K562 (cell line): Measurements from ENCODE around the gene RNASE13. TPM values are rescaled to one million over a fixed set of nuclear protein-coding genes. Genes with fewer than 3 reads are reported as not detected.

Experiments used
- ATAC-seq: fragments of 200-7000 bp; cut with Tn5 transposase; 3 replicates; pipeline ENCODE4 v1.9.1; 2020; ENCODE audit warnings: moderate library complexity
- BruUV-seq: library from RNA; stranded (reverse); fragments of 400-500 nt; replicated peaks from 2 replicates; lab custom pipeline; 2021; lab: Mats Ljungman, UMichigan
- CTCF ChIA-PET: fragments of 300-600 bp; formaldehyde crosslinking; extraction: SDS; loops from one replicate; lab custom pipeline; 2021; ENCODE audit warnings: low intra/inter-chr PET ratio; lab: Yijun Ruan, JAX
- POLR2A ChIA-PET: fragments of 300-600, 350-650 bp; sonication (Branson Sonifier 250); formaldehyde crosslinking; extraction: SDS; loops from one replicate; lab custom pipeline; 2021; ENCODE audit warnings: antibody characterized with exemption, inconsistent platforms; lab: Yijun Ruan, JAX
- DNase-seq, 4 experiments: peaks; one replicate each; pipeline versions ENCODE4 v3.0.0 to v3.0.0-alpha.2; 2011 to 2018; ENCODE audit warnings: low spot score in 3 of 4, mixed read lengths in 3 of 4; ENCODE audit errors: extremely low read depth in 1 of 4
- FAIRE-seq: peaks from 2 replicates; lab custom pipeline; 2011; peaks lifted over from hg19 to GRCh38; lab: Jason Lieb, UNC
- H2AFZ ChIP-seq: 2 replicates; pipeline ENCODE4 v1.6.0; 2011; ENCODE audit warnings: low read depth, low read length, control low read depth, inconsistent platforms
- H3K27ac ChIP-seq: fragments of 200-600 bp; 3 replicates; pipeline ENCODE4 v1.8.0; 2011; ENCODE audit warnings: low read depth, mild to moderate bottlenecking, control low read depth, inconsistent platforms, low read length, moderate library complexity, mixed read lengths; ENCODE audit errors: extremely low read depth
- H3K27me3 ChIP-seq, 2 experiments: fragments of 300-600 bp in 1 of 2; 2 replicates in 1 of 2; 3 replicates in 1 of 2; pipeline versions ENCODE4 v1.6.0 to v1.8.0; 2011; ENCODE audit warnings: inconsistent platforms in 2 of 2, low read length in 2 of 2, mild to moderate bottlenecking in 1 of 2, mixed read lengths in 1 of 2, moderate library complexity in 1 of 2; ENCODE audit not compliant: control insufficient read depth in 2 of 2, insufficient read depth in 2 of 2
- H3K36me3 ChIP-seq: fragments of 300-600 bp; 3 replicates; pipeline ENCODE4 v1.8.0; 2011; ENCODE audit warnings: mild to moderate bottlenecking, low read length, inconsistent platforms; ENCODE audit not compliant: control insufficient read depth, insufficient read depth
- H3K4me1 ChIP-seq, 2 experiments: fragments of 200-600 bp in 1 of 2; replicated peaks in 1 of 2; 2 replicates in 1 of 2; 3 replicates in 1 of 2; pipeline versions ENCODE4 v1.5.1 to v1.8.0; 2011; ENCODE audit warnings: inconsistent platforms in 2 of 2, low read length in 2 of 2, mild to moderate bottlenecking in 1 of 2, mixed read lengths in 1 of 2, moderate library complexity in 1 of 2; ENCODE audit not compliant: control insufficient read depth in 2 of 2, insufficient read depth in 2 of 2
- H3K4me2 ChIP-seq: 2 replicates; pipeline ENCODE4 v1.6.1; 2011; ENCODE audit warnings: low read length, control low read depth, inconsistent platforms, mixed read lengths; ENCODE audit not compliant: insufficient read depth
- H3K4me3 ChIP-seq: fragments of 200-600 bp; sonication (generic), shearing (Covaris generic); 2 replicates; pipeline ENCODE4 v1.5.1; 2016; ENCODE audit warnings: control low read depth, inconsistent platforms
- H3K79me2 ChIP-seq: fragments of 200-600 bp; 3 replicates; pipeline ENCODE4 v1.8.0; 2011; ENCODE audit warnings: low read length, inconsistent platforms; ENCODE audit not compliant: control insufficient read depth, insufficient read depth
- H3K9ac ChIP-seq, 2 experiments: 2 replicates each; pipeline versions ENCODE4 v1.6.0 to v1.6.1; 2011; ENCODE audit warnings: low read depth in 2 of 2, low read length in 2 of 2, control low read depth in 1 of 2, inconsistent platforms in 1 of 2, mild to moderate bottlenecking in 1 of 2, mixed read lengths in 1 of 2; ENCODE audit not compliant: insufficient read depth in 1 of 2
- H3K9me1 ChIP-seq: one replicate; pipeline ENCODE4 v1.6.0; 2011; ENCODE audit warnings: inconsistent platforms, mild to moderate bottlenecking, low read length, moderate library complexity; ENCODE audit not compliant: control insufficient read depth, insufficient read depth
- H3K9me3 ChIP-seq: replicated peaks from 2 replicates; pipeline ENCODE4 v1.5.1; 2011; ENCODE audit warnings: low read depth, low read length, inconsistent platforms; ENCODE audit not compliant: control insufficient read depth, insufficient read depth
- H4K20me1 ChIP-seq: replicated peaks from 2 replicates; pipeline ENCODE4 v1.6.1; 2011; ENCODE audit warnings: low read length, inconsistent platforms, mixed read lengths; ENCODE audit not compliant: control insufficient read depth, insufficient read depth
- ARID2 ChIP-seq: fragments of 450-650 bp; IDR thresholded peaks from 2 replicates; pipeline ENCODE4 v1.6.1; 2017; ENCODE audit warnings: antibody characterized with exemption, mild to moderate bottlenecking
- ATF1 ChIP-seq, 2 experiments: fragments of 450-650 bp in 1 of 2; IDR thresholded peaks; 2 replicates each; pipeline ENCODE4 v1.6.1; 2016; ENCODE audit warnings: missing compliant biosample characterization in 1 of 2, missing genetic modification characterization in 1 of 2
- CBFA2T3 ChIP-seq: fragments of 450-650 bp; IDR thresholded peaks from 2 replicates; pipeline ENCODE4 v1.6.1; 2017
- CC2D1A ChIP-seq: fragments of 450-650 bp; IDR thresholded peaks from 2 replicates; pipeline ENCODE4 v1.6.1; 2017; ENCODE audit warnings: mild to moderate bottlenecking
- ESRRA ChIP-seq: fragments of 450-650 bp; IDR thresholded peaks from 2 replicates; pipeline ENCODE4 v1.6.1; 2014; ENCODE audit warnings: low read depth, mild to moderate bottlenecking, moderate library complexity, borderline replicate concordance
- HNRNPK ChIP-seq: fragments of 200-400 bp; formaldehyde crosslinking; IDR thresholded peaks from one replicate; pipeline ENCODE4 v1.6.1; 2018; ENCODE audit warnings: mild to moderate bottlenecking, low read depth, low read length; ENCODE audit not compliant: poor library complexity, severe bottlenecking
- JUND ChIP-seq, 2 experiments: IDR thresholded peaks; 2 replicates in 1 of 2; 3 replicates in 1 of 2; pipeline ENCODE4 v1.6.1; 2011; ENCODE audit warnings: borderline replicate concordance in 2 of 2, low read depth in 2 of 2, low read length in 2 of 2, improper control_type of control experiment in 1 of 2, missing biosample characterization in 1 of 2, missing genetic modification characterization in 1 of 2, missing genetic modification reagents in 1 of 2
- RAD21 ChIP-seq, 2 experiments: fragments of 250-450 bp in 1 of 2; fragments of 450-650 bp in 1 of 2; sonication (Bioruptor Pico) in 1 of 2; formaldehyde crosslinking in 1 of 2; IDR thresholded peaks in 1 of 2; conservative IDR thresholded peaks in 1 of 2; 2 replicates each; pipeline versions ENCODE4 v1.4.0 to v1.8.0; 2020 to 2022; ENCODE audit warnings: mild to moderate bottlenecking in 2 of 2, moderate library complexity in 1 of 2
- SMC3 ChIP-seq: conservative IDR thresholded peaks from 2 replicates; pipeline ENCODE4 v1.6.1; 2011; ENCODE audit warnings: low read depth, low read length, improper control_type of control experiment; ENCODE audit not compliant: insufficient read depth
- SOX6 ChIP-seq: fragments of 450-650 bp; IDR thresholded peaks from 2 replicates; pipeline ENCODE4 v1.6.1; 2014; ENCODE audit warnings: mild to moderate bottlenecking
- TEAD1 ChIP-seq, 2 experiments: fragments of 450-650 bp in 1 of 2; sonication (generic) in 1 of 2; formaldehyde crosslinking; IDR thresholded peaks; 2 replicates each; pipeline versions ENCODE4 v1.4.0 to v1.8.0; 2020 to 2022; ENCODE audit warnings: mild to moderate bottlenecking in 2 of 2, missing genetic modification reagents in 1 of 2
- TEAD4 ChIP-seq, 2 experiments: sonication (generic) in 1 of 2; formaldehyde crosslinking in 1 of 2; IDR thresholded peaks; 2 replicates each; pipeline versions ENCODE4 v1.6.1 to v1.8.0; 2012 to 2022; ENCODE audit warnings: borderline replicate concordance in 1 of 2, inconsistent platforms in 1 of 2, low read length in 1 of 2, mild to moderate bottlenecking in 1 of 2, missing genetic modification reagents in 1 of 2
- WGBS: fragments of 100-300 bp; shearing (Covaris generic); methylation state at CpG from one replicate; pipeline ENCODE4 v1.1.6; 2016; ENCODE audit warnings: low coverage, mixed read lengths; ENCODE audit not compliant: insufficient coverage; ENCODE audit errors: missing lambda C conversion rate; 5-methylcytosine and 5-hydroxymethylcytosine counted together
- in situ Hi-C: fragments of 300-500 bp; cut with MboI; formaldehyde crosslinking; loops from 4 replicates; pipeline ENCODE4 v1.15.0; 2018; ENCODE audit warnings: inconsistent platforms, mixed read lengths
- intact Hi-C: fragments of 100-400 bp; cut with micrococcal nuclease; formaldehyde crosslinking; loops from 2 replicates; pipeline ENCODE4 v1.14.2; 2022
- polyA plus RNA-seq, 8 experiments: library from polyadenylated mRNA; depleted of rRNA in 4 of 8; stranded (reverse) in 5 of 8; unstranded in 3 of 8; fragments of >200 nt; fragmentation: Nextera tagmentation in 2 of 8; fragmentation: Illumina TruSeq in 1 of 8; extraction: Ambion mirVana in 2 of 8; extraction: Trizol in 1 of 8; gene quantifications; 2 replicates each; pipeline versions ENCODE4 v1.2.1 to v1.2.3, GENCODE V29; 2011 to 2014; ENCODE audit warnings: inconsistent platforms in 1 of 8, missing spikeins in 1 of 8
- total RNA-seq, 7 experiments: library from RNA; depleted of rRNA in 6 of 7; stranded (reverse); fragments of >200 nt in 6 of 7; fragmentation: Illumina TruSeq in 2 of 7; extraction: Trizol in 2 of 7; gene quantifications; 2 replicates each; pipeline versions ENCODE4 v1.2.1 to v1.2.3, GENCODE V29; 2011 to 2021; ENCODE audit warnings: low replicate concordance in 1 of 7
- TF ChIP-seq, protein P1 (sequence below): fragments of 150-350 bp; conservative IDR thresholded peaks from 2 replicates; pipeline ENCODE4 v1.6.1; 2014; ENCODE audit warnings: low read length
- TF ChIP-seq, protein P2 (sequence below): fragments of 450-650 bp; formaldehyde crosslinking; IDR thresholded peaks from 2 replicates; pipeline ENCODE4 v1.4.0; 2020; ENCODE audit warnings: mild to moderate bottlenecking, moderate library complexity

RNASE13 gene
- total and polyA plus RNA-seq, 9 of the 15 experiments (the other 6 are each of a cell fraction or from before 2014, with no cell fraction given) = not detected

DNA sequence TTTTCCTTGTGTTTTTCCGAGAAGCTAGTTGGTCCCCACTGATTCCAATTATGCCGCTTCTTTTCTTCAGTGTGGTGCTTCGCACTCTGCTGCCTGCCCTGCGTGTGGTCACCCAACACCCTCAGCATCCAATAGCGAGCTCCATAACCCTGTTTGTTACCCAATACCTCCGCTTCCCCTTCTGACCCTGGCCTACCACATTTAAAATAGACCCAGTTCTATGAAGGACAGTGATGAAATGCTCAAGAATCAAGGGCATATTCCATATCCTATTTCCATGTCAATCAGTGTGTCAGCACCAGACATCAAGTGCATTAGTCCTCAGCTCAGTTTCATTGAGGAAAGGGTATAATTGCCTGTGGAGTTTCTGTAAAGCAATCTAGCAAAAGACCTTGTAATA, 19.3 kb downstream of the RNASE13 start (continued):
- TF ChIP-seq, protein P1, sequence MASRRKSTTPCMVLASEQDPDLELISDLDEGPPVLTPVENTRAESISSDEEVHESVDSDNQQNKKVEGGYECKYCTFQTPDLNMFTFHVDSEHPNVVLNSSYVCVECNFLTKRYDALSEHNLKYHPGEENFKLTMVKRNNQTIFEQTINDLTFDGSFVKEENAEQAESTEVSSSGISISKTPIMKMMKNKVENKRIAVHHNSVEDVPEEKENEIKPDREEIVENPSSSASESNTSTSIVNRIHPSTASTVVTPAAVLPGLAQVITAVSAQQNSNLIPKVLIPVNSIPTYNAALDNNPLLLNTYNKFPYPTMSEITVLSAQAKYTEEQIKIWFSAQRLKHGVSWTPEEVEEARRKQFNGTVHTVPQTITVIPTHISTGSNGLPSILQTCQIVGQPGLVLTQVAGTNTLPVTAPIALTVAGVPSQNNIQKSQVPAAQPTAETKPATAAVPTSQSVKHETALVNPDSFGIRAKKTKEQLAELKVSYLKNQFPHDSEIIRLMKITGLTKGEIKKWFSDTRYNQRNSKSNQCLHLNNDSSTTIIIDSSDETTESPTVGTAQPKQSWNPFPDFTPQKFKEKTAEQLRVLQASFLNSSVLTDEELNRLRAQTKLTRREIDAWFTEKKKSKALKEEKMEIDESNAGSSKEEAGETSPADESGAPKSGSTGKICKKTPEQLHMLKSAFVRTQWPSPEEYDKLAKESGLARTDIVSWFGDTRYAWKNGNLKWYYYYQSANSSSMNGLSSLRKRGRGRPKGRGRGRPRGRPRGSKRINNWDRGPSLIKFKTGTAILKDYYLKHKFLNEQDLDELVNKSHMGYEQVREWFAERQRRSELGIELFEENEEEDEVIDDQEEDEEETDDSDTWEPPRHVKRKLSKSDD = no peak

DNA sequence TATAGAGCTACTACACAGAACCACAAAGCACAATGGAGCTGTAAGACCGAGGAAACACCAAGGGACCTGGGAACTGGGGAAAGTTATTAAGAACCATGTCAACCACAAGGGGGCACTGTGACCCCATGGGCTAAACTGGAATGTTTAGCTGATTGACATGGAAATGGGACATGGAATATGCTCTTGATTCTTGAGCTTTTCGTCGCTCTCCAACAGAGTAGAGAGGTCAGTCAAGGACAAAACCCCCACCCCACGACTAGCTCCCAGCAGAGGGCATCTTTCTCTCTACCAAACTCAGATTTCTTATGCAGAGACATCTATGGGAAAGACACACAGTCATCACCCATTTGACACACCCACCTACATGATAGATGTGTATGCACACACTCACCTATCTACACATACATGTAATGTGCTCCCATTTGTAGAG, 19.8 kb downstream of the RNASE13 start:
- H3K4me2 ChIP-seq = no peak overlapping the region
- peak; percentile 95 for ATAC-seq
- TF ChIP-seq ESRRA = peak; percentile 95
- 0 out of 2 replicates have a peak, but pooled peaks have one; percentile 3 for TF ChIP-seq CBFA2T3
- peak; percentile 92 to 96 for TF ChIP-seq RAD21 (CRISPR knock-in tag; conservative IDR thresholded peaks at IDR 0.05 in 1 of 2, IDR thresholded peaks at IDR 0.05 in 1 of 2)
- TF ChIP-seq ATF1 (CRISPR knock-in tag; IDR thresholded peaks at IDR 0.05) = no peak
- TF ChIP-seq ATF1 (tag; IDR thresholded peaks at IDR 0.05) = 0 out of 2 replicates have a peak, but pooled peaks have one; percentile 26
- peak; percentile 88 for TF ChIP-seq ARID2
- peak; percentile 33; the same call in 1 of the 2 replicates for TF ChIP-seq JUND (IDR thresholded peaks at IDR 0.05; ENCODE audit: borderline replicate concordance, low read depth, low read length)
- no peak for TF ChIP-seq JUND (tag; IDR thresholded peaks at IDR 0.05; ENCODE audit: borderline replicate concordance, low read depth, low read length)
- peak; percentile 45 to 61; a peak in 2 of 4 replicates for TF ChIP-seq TEAD1 (CRISPR knock-in tag; IDR thresholded peaks at IDR 0.05)
- TF ChIP-seq HNRNPK = no peak
- 0 out of 2 replicates have a peak, but pooled peaks have one; percentile 27 for TF ChIP-seq TEAD4 (IDR thresholded peaks at IDR 0.05; ENCODE audit: low read length)
- no peak for TF ChIP-seq TEAD4 (CRISPR knock-in tag; IDR thresholded peaks at IDR 0.05; ENCODE audit: borderline replicate concordance)
- TF ChIP-seq SMC3 = peak; percentile 90
- peak; percentile 81; the same call in 1 of the 2 replicates for TF ChIP-seq CC2D1A
- TF ChIP-seq, protein P2, sequence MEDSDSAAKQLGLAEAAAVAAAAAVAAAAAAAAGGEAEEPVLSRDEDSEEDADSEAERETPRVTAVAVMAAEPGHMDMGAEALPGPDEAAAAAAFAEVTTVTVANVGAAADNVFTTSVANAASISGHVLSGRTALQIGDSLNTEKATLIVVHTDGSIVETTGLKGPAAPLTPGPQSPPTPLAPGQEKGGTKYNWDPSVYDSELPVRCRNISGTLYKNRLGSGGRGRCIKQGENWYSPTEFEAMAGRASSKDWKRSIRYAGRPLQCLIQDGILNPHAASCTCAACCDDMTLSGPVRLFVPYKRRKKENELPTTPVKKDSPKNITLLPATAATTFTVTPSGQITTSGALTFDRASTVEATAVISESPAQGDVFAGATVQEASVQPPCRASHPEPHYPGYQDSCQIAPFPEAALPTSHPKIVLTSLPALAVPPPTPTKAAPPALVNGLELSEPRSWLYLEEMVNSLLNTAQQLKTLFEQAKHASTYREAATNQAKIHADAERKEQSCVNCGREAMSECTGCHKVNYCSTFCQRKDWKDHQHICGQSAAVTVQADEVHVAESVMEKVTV (CRISPR knock-in tag) = peak; percentile 90
- TF ChIP-seq SOX6 = 0 out of 2 replicates have a peak, but pooled peaks have one; percentile 16

More for the DNA sequence above, 19.8 kb downstream of the RNASE13 start:
- FAIRE-seq = peak; percentile 95
- in situ Hi-C loops = no loop called here
- Histone ChIP-seq H3K9ac (no peak overlapping the region), H3K9me3 (no peaks in the 10 kb centered on the region), H3K9me1 (no peaks in the 10 kb centered on the region), H3K36me3 (peaks cover 23% of the 10 kb centered on the region; the same call in 1 of the 3 replicates), H3K4me3 (no peak overlapping the region), H3K79me2 (no peaks in the 10 kb centered on the region), H3K27me3 (no peaks in the 10 kb centered on the region), H3K4me1 (peaks cover 0 to 7% of the 10 kb centered on the region in 2 experiments; a peak in 1 of 5 replicates), H3K27ac (no peak overlapping the region), H2AFZ (0 out of 2 replicates have a peak overlapping the region, but pooled peaks have one; percentile 19), H4K20me1 (no peaks in the 10 kb centered on the region)
- intact Hi-C loops = loop anchor here (1.0 to 2.0 kb wide), 3 partner anchors 26 to 80 kb away; no protein-coding TSS in a partner anchor
- BruUV-seq = no TSS peak
- ChIA-PET CTCF (interaction anchor here (0.6 to 2.5 kb wide), 6 partner anchors 25 to 93 kb away, joined by 3 to 33 read pairs (median 4); no protein-coding TSS in a partner anchor), POLR2A (interaction anchor here (0.7 to 3.0 kb wide), 10 partner anchors 9 to 189 kb away, joined by 3 to 15 read pairs (median 4); partner anchors contain the start of gene NDRG2)
- peak; percentile 59 to 88 (median 60) for DNase-seq
- 0% methylated on average over 4 of the region's 4 CpGs for WGBS
